Measurements from ENCODE around the gene TIMM10. TPM values are rescaled to one million over a fixed set of nuclear protein-coding genes. Genes with fewer than 3 reads are reported as not detected.

TIMM10 gene
- total RNA-seq, 6 experiments from 2014 or later: 19.6 to 48.5 (median 39.0) TPM

DNA sequence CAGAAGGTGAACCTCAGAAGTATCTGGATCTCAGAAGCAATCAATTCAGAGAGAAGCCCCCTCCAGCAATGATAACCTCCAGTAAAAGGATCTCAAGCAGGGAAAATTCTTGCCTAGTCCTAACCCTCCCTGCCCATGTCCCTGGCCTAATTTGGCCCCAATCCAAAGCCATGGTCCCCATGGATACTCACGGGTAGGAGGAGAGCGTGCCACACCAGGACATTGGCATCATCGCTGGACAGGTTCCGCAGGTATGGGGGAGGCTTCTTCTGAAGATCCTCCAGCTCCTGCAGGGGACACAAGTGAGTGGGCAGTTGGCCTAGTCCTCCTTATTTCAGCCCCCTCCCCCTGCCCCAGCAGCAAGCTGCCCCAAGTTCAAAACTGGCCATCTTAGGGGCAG is 29.6 kb upstream of the TIMM10 start:
- WGBS (ENCODE audit: insufficient coverage, low coverage, low lambda C conversion rate, missing lambda C conversion rate): no CpG with 5 or more reads among the region's 4 CpGs
- peaks cover 0 to 42% (median 12%) of the 10 kb centered on the region in 4 donors for H3K36me3 ChIP-seq
- DNase-seq (no peak), ATAC-seq (no peak)
- no peaks in the 10 kb centered on the region for H3K27me3 ChIP-seq
- no peak overlapping the region for H3K27ac ChIP-seq
- peaks cover 0 to 2% (median 0%) of the 10 kb centered on the region in 4 donors for H3K4me1 ChIP-seq
- no peaks in the 10 kb centered on the region for H3K9me3 ChIP-seq
- no peak overlapping the region for H3K4me3 ChIP-seq
- TF ChIP-seq, protein P1, sequence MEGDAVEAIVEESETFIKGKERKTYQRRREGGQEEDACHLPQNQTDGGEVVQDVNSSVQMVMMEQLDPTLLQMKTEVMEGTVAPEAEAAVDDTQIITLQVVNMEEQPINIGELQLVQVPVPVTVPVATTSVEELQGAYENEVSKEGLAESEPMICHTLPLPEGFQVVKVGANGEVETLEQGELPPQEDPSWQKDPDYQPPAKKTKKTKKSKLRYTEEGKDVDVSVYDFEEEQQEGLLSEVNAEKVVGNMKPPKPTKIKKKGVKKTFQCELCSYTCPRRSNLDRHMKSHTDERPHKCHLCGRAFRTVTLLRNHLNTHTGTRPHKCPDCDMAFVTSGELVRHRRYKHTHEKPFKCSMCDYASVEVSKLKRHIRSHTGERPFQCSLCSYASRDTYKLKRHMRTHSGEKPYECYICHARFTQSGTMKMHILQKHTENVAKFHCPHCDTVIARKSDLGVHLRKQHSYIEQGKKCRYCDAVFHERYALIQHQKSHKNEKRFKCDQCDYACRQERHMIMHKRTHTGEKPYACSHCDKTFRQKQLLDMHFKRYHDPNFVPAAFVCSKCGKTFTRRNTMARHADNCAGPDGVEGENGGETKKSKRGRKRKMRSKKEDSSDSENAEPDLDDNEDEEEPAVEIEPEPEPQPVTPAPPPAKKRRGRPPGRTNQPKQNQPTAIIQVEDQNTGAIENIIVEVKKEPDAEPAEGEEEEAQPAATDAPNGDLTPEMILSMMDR (IDR thresholded peaks at IDR 0.05): no peak
- no peak for TF ChIP-seq POLR2A (IDR thresholded peaks at IDR 0.05)
- intact Hi-C loops (cut with DNase I): no loop called here

DNA sequence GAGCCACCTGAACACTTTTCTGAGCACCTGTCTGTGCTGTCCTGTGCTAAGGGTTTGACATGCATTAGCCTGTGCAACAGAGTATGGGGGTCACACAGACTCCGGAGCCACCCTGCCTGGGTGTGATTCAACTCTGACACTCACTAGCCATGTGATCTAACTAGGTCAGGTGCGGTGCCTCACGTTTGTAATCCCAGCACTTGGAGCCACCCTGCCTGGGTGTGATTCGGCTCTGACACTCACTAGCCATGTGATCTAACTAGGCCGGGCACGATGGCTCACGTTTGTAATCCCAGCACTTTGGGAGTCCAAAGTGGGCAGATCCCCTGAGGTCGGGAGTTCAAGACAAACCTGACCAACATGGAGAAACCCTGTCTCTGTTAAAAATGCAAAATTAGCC is 25.5 kb upstream of the TIMM10 start:
- no peaks in the 10 kb centered on the region for H3K27me3 ChIP-seq
- no peak overlapping the region for H3K27ac ChIP-seq
- ATAC-seq (peak; percentile 72 to 85 (median 78)), DNase-seq (peak in 1 of 3 donors; percentile 62)
- WGBS (ENCODE audit: insufficient coverage, low coverage, low lambda C conversion rate, missing lambda C conversion rate): 43% methylated on average over 4 of the region's 8 CpGs
- no peaks in the 10 kb centered on the region for H3K4me1 ChIP-seq
- no peak overlapping the region for H3K4me3 ChIP-seq
- H3K36me3 ChIP-seq: peaks cover 4 to 82% (median 33%) of the 10 kb centered on the region in 4 donors
- TF ChIP-seq, protein P1 (IDR thresholded peaks at IDR 0.05): no peak
- no peak for TF ChIP-seq POLR2A (IDR thresholded peaks at IDR 0.05)
- intact Hi-C loops (cut with DNase I): no loop called here
- no peaks in the 10 kb centered on the region for H3K9me3 ChIP-seq

DNA sequence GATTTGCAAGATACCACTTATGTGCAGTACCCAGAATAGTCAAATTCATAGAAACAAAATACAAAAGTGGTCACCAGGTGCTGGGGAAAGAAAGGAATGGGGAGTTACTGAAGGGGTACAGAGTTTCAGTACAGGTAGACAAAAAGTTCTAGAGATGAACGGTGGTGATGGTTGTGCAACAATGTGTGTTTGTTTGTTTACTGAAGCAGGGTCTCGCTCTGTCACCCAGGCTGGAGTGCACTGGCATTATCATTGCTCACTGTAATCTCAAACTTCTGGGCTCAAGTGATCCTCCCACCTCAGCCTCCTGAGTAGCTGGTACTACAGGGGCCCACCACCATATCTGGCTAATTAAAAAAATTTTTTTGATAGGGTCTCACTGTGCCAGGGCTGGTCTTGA is 24.8 kb upstream of the TIMM10 start:
- H3K9me3 ChIP-seq: no peaks in the 10 kb centered on the region
- peak; percentile 39 to 70 (median 54) for ATAC-seq
- intact Hi-C loops (cut with DNase I): no loop called here
- no peak overlapping the region for H3K27ac ChIP-seq
- DNase-seq: no peak
- 33% methylated on average over 2 of the region's 2 CpGs for WGBS (ENCODE audit: insufficient coverage, low coverage, low lambda C conversion rate, missing lambda C conversion rate)
- no peaks in the 10 kb centered on the region for H3K27me3 ChIP-seq
- H3K4me3 ChIP-seq: no peak overlapping the region
- H3K36me3 ChIP-seq: peaks cover 4 to 88% (median 33%) of the 10 kb centered on the region in 4 donors
- no peaks in the 10 kb centered on the region for H3K4me1 ChIP-seq
- TF ChIP-seq, protein P1 (IDR thresholded peaks at IDR 0.05): no peak
- TF ChIP-seq POLR2A (IDR thresholded peaks at IDR 0.05): no peak

DNA sequence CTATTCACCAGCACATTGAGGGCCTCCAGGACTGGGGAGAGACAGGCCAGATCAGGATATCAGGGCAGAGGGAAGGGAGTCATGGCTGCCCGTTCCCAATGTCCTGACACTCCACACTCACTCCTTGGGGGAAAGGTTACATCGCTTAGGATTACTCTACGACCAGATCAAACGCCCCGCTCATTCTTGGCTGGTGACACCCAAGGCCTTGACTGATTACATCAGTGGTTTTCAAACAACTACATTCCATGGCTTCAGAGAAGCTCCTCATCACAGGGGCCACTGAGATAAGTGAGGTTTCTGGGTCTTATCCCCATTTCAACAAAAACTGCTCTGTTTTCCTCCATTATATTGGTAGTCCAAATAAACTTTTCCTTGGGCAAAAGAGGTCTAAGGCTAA is 21.9 kb upstream of the TIMM10 start:
- no peaks in the 10 kb centered on the region for H3K4me1 ChIP-seq
- intact Hi-C loops (cut with DNase I): no loop called here
- 70% methylated on average over 3 of the region's 5 CpGs for WGBS (ENCODE audit: insufficient coverage, low coverage, low lambda C conversion rate, missing lambda C conversion rate)
- peaks cover 4 to 77% (median 25%) of the 10 kb centered on the region in 4 donors for H3K36me3 ChIP-seq
- H3K27ac ChIP-seq: no peak overlapping the region
- no peak for DNase-seq
- no peaks in the 10 kb centered on the region for H3K27me3 ChIP-seq
- no peaks in the 10 kb centered on the region for H3K9me3 ChIP-seq
- ATAC-seq: no peak
- TF ChIP-seq POLR2A (IDR thresholded peaks at IDR 0.05): no peak
- TF ChIP-seq, protein P1 (IDR thresholded peaks at IDR 0.05): no peak
- H3K4me3 ChIP-seq: no peak overlapping the region

DNA sequence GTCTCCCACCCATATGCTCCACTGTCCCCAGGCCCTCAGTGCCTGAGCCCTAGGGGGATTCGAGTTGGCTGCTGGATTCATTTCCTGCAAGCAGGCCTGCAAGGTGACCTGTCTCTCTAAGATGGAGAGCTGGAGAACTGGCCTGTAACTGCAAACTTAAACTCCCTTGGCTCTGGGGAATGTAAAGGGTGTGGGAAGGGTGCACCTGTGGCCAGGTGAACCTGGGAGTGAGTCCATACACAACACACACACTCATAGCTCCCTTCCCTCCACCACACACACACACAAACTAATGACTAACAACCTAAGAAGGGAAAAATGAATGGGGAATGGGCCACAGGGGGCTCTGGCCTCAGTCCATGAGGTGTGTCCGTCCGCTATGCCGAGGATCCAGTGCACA is 21.4 kb upstream of the TIMM10 start:
- no peak for ATAC-seq
- no peak for DNase-seq
- intact Hi-C loops (cut with DNase I): no loop called here

More for the DNA sequence above, 21.4 kb upstream of the TIMM10 start:
- Histone ChIP-seq H3K27ac (no peak overlapping the region), H3K4me3 (no peak overlapping the region), H3K9me3 (no peaks in the 10 kb centered on the region), H3K27me3 (no peaks in the 10 kb centered on the region), H3K4me1 (no peaks in the 10 kb centered on the region), H3K36me3 (peaks cover 4 to 71% (median 25%) of the 10 kb centered on the region in 4 donors)
- TF ChIP-seq, protein P1 (IDR thresholded peaks at IDR 0.05): no peak
- TF ChIP-seq POLR2A (IDR thresholded peaks at IDR 0.05): no peak
- WGBS (ENCODE audit: insufficient coverage, low coverage, low lambda C conversion rate, missing lambda C conversion rate): 100% methylated on average over 4 of the region's 4 CpGs

Data from right lobe of liver (tissue), 6 donors.